GM19099 (cell line): Measurements from ENCODE around the gene ALDH18A1.

Experiments
- POLR2A ChIP-seq: IDR thresholded peaks from 3 replicates; pipeline ENCODE4 v1.6.1; 2011; ENCODE audit warnings: low read depth; ENCODE audit not compliant: insufficient read length; ENCODE audit errors: extremely low read depth

ALDH18A1 gene

DNA sequence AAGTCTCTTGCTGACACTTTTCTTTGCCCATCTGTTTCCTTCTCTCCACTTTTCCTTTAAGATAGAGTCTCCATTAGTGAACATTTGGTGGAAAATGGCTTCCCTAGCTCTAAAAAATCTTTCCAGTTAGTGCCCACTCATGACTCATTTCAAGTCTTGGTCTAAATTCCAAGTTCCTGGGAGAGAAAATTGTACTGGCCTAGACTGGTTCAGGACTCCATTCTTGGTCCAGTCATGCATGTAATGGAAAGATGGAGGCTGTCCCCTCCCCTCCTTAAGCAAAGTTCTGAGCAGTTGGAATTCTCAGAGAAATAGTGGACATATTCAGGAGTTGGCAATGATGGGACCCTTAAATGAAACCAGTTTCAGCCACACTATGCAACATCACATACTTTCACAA lies 3.8 kb upstream of the ALDH18A1 start:
- no peak for TF ChIP-seq POLR2A

DNA sequence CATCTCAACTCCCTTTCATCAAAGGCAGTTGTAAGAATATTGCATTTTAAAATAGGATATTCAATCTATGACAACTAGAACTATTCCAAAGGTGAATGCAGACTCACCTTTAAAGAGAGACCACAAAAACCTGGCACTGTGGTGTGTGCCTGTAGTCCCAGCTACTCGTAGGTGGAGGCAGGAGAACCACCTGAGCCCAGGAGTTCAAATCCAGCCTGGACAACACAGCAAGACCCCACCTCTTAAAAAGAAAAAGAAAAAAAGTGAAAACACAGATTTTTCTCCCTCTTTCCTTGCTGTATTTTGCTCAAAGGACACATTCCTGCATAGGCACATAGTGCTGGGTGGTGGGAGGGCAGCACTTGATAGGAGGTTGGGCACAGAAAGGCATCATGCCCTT lies 739 bp upstream of the ALDH18A1 start:
- no peak for TF ChIP-seq POLR2A

DNA sequence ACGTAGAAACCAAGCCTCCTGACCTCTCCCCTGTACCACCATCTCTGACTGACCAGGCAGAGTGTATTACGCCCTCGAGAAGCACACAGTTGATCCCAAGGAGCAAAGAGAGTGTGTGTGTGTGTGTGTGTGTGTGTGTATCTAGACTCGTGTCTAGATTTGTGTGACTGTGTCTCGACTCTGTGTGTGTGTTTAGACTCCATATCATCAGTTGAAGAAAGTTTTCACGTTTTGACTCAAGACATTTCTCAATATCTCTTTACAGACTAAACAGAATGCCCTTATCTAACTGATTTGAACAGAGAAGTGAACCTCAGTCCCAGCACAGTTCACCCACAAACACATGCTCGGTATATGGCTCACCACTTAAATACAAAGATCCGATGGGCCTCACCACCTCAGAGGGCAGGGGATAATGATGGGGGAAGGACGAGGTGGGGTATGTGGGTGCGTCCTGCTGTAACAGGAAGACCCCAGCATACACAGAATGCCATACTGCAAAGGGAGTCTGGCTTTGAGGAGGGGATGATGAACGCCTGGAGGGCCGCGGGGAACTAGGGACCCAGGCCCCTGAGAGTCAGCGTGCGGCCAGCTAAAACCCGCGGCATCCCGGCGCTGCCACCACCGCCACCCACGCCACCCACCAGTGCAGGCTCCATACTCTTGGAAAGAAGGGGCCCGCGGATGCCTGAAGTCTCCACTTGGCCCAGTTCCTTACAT lies 780 bp downstream of the ALDH18A1 start:
- TF ChIP-seq POLR2A: no peak

DNA sequence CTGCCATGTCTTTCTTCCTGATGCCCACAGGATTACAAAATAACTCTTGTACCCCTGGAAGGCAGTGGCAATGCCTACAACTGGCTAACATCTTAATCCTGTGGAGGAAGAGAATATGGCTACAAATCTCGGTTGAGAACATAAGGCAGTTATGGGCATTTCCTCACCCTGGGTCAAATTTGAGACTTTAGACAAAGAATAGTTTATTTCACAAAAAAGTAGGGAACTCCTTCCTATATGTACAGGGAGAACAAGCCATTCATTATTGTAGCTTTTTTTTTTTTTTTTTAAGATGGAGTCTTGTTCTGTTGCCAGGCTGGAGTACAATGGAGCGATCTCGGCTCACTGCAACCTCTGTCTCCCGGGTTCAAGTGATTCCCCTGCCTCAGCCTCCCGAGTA lies 2.6 kb downstream of the ALDH18A1 start:
- no peak for TF ChIP-seq POLR2A

DNA sequence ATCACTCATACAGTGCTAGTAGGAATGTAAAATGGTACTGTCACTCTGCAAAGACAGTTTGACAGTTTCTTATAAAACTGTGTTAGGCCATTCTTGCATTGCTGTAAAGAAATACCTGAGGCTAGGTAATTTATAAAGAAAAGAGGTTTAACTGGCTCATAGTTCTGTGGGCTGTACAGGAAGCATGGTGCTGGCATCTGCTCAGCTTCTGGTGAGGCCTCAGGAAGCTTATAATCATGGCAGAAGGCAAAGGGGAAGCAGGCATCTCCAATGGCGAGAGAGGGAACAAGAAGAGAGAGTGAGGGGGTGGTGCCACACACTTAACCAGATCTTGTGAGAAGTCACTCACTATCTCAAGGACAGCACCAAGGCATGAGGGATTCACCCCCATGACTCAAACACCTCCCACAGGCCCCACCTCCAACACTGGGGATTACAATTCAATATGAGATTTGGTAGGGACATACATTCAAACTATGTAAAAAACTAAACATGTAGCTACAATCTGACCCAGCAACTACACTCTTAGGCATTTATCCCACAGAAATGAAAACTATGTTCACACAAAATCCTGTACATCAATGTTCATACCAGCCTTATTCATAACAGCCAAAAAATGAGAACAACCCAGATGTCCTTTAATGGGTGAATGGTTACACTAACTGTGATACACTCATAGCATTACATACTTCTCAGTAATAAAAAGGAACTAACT lies 5.0 kb downstream of the ALDH18A1 start:
- TF ChIP-seq POLR2A: no peak

DNA sequence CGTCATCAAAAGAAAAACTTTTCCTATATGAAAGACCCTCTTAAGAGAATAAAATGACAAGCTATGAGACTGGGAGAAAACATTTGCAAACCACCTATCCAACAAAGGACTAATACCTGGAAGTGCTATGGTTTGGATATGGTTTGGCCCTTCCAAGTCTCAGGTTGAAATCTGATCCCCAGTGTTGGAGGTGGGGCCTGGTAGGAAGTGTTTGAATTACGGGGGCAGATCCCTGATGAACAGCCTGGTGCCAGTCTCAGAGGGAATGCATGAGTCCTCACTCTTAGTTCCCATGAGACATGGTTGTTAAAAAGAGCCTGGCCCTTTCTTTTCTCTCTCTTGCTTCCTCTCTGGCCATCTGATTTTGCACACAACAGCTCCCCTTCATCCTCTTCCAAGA lies 6.3 kb downstream of the ALDH18A1 start:
- TF ChIP-seq POLR2A: no peak

DNA sequence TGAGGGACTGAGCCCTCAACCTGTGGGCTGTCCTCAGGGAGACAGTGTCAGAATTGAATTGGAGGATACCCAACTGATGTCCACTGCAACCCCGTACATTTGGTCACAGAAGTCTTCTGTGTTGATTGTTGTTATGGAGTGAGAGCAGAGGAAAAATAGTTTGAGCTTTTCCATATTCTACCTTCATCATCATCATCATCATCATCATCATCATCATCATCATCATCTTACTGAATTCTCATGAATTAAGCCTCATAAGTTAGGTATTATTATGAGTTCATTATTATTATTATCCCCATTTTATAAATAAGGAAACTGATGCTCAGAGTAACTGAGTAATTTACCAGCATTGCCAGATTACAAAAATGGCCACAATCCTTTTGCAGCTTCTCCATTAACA lies 8.4 kb downstream of the ALDH18A1 start:
- TF ChIP-seq POLR2A: no peak

DNA sequence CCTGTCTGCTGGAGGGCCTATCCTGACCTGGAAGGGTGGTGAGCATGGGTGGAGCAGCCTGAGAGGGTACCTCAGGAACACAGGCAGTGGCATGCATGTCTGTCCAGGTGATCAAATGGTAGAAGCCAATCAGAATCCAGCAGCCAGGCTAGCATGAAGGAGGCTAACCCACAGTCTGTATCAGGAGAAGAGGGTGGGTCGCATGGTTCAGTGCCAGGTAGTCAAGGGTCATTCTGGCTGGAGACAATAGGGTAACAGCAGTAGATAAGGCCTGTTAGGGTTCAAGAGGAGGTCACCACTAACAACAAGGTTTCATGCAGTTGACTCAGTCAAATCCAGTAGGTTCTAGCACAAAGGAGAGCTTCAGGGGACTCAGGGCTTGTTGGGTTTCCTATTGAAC lies 10.4 kb downstream of the ALDH18A1 start:
- TF ChIP-seq POLR2A: no peak

DNA sequence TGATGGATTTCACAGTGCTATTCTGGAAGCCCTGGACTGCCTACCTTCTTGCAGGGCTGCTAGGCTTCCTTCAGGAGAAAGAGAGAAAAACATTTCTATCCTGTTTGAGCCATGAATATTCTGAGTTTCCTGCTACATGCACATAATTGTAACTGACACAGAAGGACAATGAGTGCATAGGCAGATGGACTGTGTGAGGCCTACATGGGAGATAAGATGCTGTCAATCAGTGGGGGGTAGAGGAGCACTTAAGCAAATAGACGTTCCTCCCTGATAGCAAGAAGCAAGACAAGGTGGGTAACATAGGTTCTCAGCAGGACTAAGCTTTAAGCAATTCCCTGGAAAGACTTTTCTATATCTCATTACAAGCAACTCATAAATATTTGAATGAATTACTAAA lies 11.6 kb downstream of the ALDH18A1 start:
- no peak for TF ChIP-seq POLR2A

DNA sequence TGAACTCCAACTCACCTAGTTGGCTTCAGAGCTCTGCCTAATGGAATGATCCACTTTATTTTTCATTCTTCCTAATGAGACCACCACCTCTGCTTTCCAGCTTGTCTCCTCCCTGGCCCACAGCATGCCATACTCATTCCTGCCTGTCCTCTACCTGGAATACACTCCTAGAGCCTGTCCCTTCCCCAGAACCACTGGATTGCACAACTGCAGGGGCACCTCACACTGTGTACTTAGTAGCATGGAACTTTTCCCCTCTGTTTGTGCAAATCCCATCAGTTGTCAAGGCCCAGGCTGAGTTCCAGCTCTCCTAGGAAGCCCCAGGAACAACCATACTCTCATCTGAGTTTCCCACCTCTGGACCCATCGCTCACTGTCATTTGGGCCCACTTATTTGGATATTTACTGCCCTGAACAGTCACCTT lies 15.6 kb downstream of the ALDH18A1 start:
- TF ChIP-seq POLR2A: no peak

DNA sequence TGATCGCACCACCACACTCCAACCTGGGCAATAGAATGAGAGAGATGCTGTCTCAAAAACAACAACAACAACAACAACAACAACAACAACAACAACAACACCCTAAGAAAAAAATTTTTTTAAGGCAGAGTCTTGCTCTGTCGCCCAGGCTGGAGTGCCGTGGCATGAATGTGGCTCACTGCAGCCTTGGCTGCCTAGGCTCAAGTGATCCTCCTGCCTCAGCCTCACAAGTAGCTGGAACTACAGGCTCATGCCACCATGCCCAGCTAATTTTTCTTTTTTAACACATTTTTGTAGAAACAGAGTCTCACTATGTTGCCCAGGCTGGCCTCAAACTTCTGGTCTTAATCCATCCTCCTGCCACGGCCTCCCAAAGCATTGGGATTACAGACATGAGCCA lies 18.6 kb downstream of the ALDH18A1 start:
- no peak for TF ChIP-seq POLR2A

DNA sequence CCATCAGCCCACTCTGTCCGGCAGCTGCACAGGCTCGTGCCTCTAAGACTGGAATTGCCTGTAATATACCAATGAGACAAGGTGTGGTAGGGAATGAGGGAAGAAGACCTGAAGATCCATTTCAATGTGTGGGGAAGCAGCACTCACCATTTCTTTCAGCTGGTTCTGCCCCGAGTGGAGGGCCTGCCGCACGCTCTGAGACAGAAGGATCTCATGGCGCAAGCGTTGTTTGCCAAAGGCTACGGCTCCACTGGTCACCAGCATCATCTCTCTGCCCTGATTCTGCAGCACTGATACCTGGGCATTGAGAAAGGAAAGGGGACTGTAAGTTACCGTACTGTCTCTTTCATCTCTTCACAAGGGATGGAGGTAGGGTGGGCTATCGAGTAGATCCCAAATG lies 19.4 kb downstream of the ALDH18A1 start:
- TF ChIP-seq POLR2A: no peak

DNA sequence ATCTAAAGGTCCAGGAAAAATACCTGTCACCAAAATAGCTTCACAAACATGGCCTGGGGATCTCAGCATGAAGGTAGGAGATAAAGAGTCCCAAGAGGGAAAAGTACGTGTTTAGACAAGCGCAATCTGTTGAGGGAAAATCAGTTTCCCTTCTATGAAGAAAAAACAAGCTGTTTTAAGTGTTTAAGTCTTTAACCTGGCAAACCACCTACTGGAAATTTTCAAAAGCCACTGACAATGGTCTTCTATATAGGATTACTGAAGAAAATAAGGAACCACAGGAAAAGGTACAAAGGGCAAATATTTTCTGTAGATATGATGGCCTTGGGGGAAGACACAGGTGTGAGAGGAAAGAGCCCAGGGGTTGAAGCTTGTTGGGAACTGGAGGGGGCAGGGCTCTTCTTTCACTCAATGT lies 21.2 kb downstream of the ALDH18A1 start:
- TF ChIP-seq POLR2A: no peak

DNA sequence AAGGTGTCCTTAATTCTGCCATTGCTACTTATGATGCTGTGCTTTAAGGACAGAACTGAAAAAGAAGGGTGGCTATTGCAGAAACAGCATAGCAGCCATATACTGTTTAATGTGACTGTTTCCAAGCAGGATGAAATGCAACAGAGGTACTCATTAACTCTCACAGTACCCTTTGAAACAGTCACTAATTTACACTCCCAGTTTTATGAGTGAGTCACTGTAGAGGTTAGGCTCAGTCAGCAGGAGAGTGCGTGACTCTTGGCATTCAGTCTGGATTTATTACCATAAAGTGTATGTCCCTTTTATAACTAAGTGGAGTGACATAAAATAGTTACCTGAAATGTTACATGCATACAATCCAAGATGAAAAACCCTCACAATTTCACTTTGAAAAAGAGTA lies 27.7 kb downstream of the ALDH18A1 start:
- TF ChIP-seq POLR2A: no peak

DNA sequence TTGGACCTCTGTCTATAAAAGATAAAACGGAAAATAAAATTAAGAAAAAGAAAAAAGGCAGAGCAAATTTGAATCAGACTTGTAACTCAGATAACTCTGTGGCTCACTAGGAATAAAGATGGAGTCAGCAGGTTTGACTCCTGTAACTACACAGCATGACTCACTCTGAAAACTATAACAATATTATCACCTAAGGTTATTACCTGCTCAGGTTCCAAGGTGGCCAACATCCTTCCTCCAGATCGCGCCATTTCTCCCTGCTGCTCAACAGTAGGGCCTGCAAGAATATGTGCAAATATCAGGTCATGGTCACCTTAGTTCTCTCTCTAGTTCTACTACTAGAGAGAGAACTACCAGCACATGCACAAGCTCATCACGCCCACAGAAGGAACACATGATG lies 30.0 kb downstream of the ALDH18A1 start:
- TF ChIP-seq POLR2A: no peak

DNA sequence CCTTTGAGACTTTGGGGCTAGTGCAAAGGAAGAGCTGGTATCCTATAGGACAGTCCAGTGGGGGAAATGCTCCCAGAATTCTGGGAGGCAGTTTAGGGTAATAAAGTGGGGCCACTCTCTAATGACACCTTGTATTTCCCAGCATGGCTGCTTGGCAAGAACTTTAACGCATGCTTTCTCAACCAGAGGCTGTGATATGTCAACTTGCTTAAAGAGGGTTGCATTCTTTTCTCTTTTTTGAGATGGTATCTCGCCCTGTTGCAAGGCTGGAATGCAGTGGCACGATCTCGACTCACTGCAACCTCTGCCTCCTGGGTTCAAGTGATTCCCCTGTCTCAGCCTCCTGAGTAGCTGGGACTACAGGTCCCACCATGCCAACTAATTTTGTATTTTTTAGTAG lies 38.4 kb downstream of the ALDH18A1 start:
- TF ChIP-seq POLR2A: no peak
